ENCODE measurements around the gene HMGCR.
"Not testable (repeated sequence)": the region's sequence is repeated elsewhere in the genome, so short reads cannot be mapped to it uniquely, and the experiment has no call there.

HMGCR gene

GRCh38 chr5:75336615-75337336, at the start of gene HMGCR:
HMGCR (plus strand) TSS chr5:75337220; CDS start chr5:75342606, 5,386 bp downstream.
- DNase-seq (ENCODE audit: low read depth, low spot score), result peak; percentile 99

- DNase-seq (ENCODE audit: low read depth, low spot score), result not testable (repeated sequence)
Measured at GRCh38 chr5:75291844-75292243, 45.2 kb upstream of the HMGCR start.

- no peak for DNase-seq (ENCODE audit: low read depth, low spot score)
Measured at GRCh38 chr5:75300084-75300483, 36.9 kb upstream of the HMGCR start.

GRCh38 chr5:75303419-75303818, 33.6 kb upstream of the HMGCR start:
- no peak for DNase-seq (ENCODE audit: low read depth, low spot score)

- DNase-seq (ENCODE audit: low read depth, low spot score), result not testable (repeated sequence)
Measured at GRCh38 chr5:75304486-75304885, 32.5 kb upstream of the HMGCR start.

DNA sequence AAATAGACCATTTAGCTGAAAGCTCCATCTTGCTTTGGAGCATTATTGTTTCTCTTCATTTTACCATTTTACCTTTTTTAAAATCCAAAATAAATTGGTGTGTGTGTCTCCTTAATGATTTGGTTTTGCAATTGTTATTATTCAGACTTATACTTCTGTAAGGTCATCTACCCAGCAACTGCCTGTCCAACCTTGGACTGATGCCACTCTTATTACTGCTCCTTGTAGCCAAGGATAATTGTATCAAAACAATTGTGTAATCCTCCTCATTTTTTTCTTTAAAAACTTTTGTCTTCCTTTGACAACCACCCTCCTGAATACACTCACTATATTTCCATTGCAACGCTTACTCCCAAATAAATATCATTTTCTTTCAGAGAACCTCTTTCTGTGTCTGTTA, 30.3 kb upstream of the HMGCR start:
- DNase-seq (ENCODE audit: low read depth, low spot score), result no peak

GRCh38 chr5:75310212-75310611, 26.8 kb upstream of the HMGCR start:
- no peak for DNase-seq (ENCODE audit: low read depth, low spot score)

GRCh38 chr5:75319148-75319547, 17.9 kb upstream of the HMGCR start:
- DNase-seq (ENCODE audit: low read depth, low spot score), result not testable (repeated sequence)

DNA sequence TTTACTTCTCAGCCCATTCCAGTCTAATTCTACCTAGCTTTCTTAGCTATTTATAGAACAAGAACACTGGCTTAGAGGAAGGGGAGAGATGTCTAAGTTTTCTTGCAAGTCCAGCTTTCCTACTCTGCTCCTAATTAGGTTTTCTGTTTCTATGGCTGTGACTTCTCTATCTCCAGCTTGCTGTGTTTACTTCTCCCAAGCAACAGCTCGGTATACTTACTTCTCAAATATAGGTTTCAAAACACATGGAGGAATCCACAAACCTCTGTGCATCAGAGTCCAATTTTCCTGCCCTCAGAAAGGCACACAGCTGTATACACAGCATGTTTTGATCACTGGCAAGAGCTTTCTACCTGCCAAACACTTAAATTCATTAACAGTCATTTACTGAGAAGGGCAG, 17.4 kb upstream of the HMGCR start:
- no peak for DNase-seq (ENCODE audit: low read depth, low spot score)

DNA sequence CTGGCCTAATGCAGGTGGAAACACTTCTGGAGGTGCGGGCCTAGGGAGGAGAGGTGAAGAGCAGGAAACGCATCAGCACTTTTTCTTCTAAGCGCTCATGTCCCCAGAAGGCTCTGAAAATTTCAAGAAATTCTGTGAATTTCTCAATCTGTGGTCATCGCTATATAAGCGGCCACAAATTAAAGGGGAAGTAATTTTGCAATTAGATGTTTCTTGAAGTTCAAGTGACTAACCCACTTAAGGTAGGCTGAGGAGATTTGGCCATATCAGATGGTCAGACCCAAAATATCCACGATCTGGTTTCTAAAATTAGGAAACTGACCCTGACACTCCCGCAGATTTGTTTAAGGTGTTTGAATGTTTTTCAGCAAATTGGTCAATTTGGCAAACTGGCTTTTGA, 16.6 kb upstream of the HMGCR start:
- no peak for DNase-seq (ENCODE audit: low read depth, low spot score)

- no peak for DNase-seq (ENCODE audit: low read depth, low spot score)
Measured at GRCh38 chr5:75322066-75322465, 15.0 kb upstream of the HMGCR start.

DNA sequence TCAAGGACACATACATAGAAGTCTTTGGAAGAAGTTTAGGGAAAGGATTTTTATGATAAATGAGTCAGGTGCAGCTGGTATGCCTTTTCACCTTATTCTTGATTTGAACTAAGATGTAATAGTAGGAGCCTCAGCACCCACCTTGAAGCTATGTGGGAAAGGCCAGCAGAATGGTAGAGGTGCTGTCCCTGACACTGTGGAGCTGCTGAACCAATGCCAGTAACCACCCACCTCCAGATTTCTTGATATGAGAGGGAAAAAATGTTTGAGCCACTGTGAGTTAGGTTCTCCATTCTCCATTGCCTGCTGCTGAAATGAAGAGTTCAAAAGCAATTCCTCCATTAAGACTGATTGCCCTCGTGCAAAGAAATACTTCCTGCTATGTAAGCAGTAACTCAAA, 12.2 kb upstream of the HMGCR start:
- no peak for DNase-seq (ENCODE audit: low read depth, low spot score)

GRCh38 chr5:75325242-75325641, 11.8 kb upstream of the HMGCR start:
- no peak for DNase-seq (ENCODE audit: low read depth, low spot score)

GRCh38 chr5:75330404-75330803, 6.6 kb upstream of the HMGCR start:
- no peak for DNase-seq (ENCODE audit: low read depth, low spot score)

DNA sequence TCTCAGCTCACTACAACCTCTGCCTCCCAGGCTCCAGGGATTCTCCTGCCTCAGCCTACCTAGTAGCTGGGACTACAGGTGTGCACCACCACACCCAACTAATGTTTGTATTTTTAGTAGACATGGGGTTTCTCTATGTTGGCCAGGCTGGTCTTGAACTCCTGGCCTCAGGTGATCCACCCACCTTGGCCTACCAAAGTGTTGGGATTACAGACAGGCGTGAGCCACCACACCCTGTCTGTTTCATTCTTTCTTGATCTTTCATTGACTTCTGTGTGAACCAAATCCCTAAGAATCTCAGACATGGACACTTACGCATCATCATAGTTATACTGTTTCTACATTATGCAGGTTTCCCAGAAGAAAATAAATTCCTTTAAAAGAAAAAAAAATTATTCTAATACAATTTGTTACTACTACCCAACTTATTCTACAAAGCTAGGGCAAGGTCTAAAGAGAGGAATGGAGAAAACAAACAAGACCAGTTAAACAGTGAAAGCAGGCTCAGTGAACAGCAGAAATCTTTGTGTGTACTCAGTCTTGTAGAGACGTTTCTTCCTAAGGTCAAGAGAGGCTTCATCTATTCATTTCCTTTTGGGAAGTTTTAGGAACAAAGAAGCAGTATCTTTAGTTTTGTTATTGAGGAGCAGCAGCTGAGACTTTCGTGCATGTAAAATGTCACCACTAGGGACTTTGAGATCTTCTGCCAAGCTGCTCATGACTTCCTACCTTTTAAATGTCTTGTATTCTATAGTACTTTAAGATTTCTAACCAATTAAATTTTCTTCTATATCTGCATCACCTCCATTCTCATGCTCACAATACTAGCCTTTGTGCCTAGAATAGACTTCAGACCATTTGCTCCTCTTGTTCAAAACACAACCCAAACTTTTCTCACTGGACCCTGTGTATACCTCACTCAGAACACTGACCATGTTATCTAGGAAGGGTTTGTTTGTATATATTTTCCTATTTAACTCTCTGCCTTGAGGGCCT, 5.6 kb upstream of the HMGCR start:
- no peak for DNase-seq (ENCODE audit: low read depth, low spot score)

- DNase-seq (ENCODE audit: low read depth, low spot score), result not testable (repeated sequence)
Measured at GRCh38 chr5:75333759-75334158, 3.3 kb upstream of the HMGCR start.

GRCh38 chr5:75334413-75334812, 2.6 kb upstream of the HMGCR start:
- DNase-seq (ENCODE audit: low read depth, low spot score), result not testable (repeated sequence)

DNA sequence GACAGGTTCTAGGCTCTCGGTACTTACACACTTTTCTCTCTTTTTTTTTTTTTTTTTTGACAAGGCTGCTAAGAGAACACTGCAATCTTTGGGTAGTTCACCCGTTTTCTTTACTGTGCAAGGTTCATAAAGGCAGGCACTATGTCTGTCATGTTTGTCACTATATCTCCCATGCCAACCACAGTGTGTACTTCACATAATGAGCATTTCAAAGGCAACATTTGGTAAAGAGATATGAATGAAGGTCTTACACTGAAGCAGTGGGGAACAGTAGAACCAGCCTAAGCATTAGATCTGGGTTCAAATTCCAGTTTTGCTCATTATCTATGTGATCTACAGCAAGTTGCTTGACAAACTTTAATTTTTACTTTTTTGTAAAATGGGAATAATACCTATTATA, 1.5 kb upstream of the HMGCR start:
- DNase-seq (ENCODE audit: low read depth, low spot score), result no peak

DNA sequence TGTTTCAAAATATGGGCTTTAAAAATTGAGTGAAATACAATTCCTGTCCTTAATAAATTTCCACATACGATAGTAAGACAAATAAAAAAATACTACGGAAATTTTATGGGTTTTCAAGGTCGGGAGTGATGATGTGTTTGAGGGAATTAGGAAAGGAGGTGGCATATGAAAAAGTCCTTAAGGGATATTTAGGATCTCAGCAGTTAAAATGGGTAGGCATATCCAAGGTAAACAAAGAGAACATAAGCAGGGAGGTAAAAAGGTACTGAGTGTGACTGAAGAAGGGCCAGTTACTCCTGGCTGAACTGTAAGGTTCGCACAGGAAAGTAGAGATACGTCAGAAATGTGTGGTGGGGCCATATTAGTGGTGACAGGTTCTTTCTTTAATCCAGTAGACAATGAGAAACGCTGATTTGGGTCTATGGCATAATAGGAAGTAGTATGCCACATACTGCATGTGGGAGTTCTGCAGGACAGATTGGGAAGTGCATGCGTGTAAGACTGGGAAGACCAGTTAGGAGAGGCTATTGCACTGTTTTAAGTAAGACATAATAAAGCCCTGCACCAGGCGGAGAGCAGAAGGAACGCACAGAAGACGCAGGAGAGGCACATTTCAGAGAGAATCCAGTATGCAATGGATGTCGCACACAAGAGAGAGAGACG, 937 bp upstream of the HMGCR start:
- no peak for DNase-seq (ENCODE audit: low read depth, low spot score)

DNA sequence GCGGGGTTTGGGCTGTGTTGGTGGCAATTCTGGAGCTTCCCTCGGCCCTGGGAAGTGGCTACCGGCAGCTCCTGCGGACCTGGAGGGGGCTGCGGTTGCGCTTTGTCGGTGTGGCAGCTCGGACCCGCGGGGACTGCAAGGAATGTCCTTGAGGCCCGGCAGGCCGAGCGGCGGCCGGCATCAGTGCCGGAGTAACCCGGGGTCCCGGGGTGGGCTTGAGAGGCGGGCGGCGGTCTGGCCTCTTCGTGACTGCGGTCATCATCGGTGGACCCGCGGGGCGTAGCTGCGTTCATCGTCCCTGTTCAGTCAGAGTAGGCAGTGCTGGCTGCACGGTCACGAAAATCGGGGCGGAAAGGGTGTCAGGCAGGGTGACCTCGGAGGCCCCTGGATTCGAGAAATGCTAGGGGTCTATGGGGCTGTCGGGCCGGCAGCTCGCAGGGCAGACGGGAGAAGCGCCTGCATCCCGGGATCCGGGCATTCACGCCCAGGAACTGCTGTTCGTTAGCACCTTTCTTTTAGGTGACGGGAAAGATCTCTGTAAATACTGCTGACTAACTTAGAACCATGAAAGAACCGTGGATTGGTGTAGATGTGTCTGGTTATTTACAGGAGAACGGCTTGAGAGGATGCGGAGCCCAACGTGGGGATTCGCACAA, 474 bp downstream of the HMGCR start:
- DNase-seq (ENCODE audit: low read depth, low spot score), result no peak

- no peak for DNase-seq (ENCODE audit: low read depth, low spot score)
Measured at GRCh38 chr5:75338408-75338807, 1.4 kb downstream of the HMGCR start.
